Measurements from ENCODE around the gene TBX21. TPM values are rescaled to one million over a fixed set of nuclear protein-coding genes. Genes with fewer than 3 reads are reported as not detected.
"Not testable (repeated sequence)": the region's sequence is repeated elsewhere in the genome, so short reads cannot be mapped to it uniquely, and the experiment has no call there.

TBX21 gene
- total RNA-seq, 3 donors from 2014 or later: 0.33 to 1.8 (median 1.0) TPM

DNA sequence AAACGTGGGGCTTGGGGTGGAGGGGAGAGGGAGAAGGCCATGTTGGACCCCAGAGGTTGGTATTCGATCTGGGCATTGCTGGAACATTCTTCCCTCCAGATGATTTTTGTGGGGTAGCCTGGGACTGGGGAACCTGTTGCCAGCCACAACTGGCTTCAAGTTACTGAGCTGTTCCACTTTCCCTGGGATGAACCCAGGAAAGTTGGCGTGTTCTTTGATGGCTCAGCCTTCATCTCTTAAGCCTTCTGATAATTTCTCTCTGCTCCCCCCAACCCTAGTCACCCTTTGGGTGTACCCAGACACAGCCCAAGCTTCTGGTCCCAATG lies 2.1 kb downstream of the TBX21 start:
- Histone ChIP-seq H3K4me3 (peak overlapping the region in 1 of 3 donors; percentile 11), H3K27me3 (peaks cover 5 to 45% of the 10 kb centered on the region in 2 donors), H3K36me3 (no peaks in the 10 kb centered on the region), H3K4me1 (peaks cover 0 to 7% of the 10 kb centered on the region in 2 donors), H3K27ac (no peak overlapping the region), H3K9me3 (no peaks in the 10 kb centered on the region)
- no peak for DNase-seq (ENCODE audit: low spot score in 2 of 2)
- intact Hi-C loops (cut with DNase I; ENCODE audit: low total_unique reads): loop anchor here (5.0 kb wide), 1 partner anchor 1783 kb away; no protein-coding TSS in a partner anchor
- TF ChIP-seq, protein P1, sequence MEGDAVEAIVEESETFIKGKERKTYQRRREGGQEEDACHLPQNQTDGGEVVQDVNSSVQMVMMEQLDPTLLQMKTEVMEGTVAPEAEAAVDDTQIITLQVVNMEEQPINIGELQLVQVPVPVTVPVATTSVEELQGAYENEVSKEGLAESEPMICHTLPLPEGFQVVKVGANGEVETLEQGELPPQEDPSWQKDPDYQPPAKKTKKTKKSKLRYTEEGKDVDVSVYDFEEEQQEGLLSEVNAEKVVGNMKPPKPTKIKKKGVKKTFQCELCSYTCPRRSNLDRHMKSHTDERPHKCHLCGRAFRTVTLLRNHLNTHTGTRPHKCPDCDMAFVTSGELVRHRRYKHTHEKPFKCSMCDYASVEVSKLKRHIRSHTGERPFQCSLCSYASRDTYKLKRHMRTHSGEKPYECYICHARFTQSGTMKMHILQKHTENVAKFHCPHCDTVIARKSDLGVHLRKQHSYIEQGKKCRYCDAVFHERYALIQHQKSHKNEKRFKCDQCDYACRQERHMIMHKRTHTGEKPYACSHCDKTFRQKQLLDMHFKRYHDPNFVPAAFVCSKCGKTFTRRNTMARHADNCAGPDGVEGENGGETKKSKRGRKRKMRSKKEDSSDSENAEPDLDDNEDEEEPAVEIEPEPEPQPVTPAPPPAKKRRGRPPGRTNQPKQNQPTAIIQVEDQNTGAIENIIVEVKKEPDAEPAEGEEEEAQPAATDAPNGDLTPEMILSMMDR (IDR thresholded peaks at IDR 0.05): no peak
- TF ChIP-seq POLR2A (IDR thresholded peaks at IDR 0.05): no peak
- TF ChIP-seq POLR2AphosphoS5 (IDR thresholded peaks at IDR 0.05): no peak

DNA sequence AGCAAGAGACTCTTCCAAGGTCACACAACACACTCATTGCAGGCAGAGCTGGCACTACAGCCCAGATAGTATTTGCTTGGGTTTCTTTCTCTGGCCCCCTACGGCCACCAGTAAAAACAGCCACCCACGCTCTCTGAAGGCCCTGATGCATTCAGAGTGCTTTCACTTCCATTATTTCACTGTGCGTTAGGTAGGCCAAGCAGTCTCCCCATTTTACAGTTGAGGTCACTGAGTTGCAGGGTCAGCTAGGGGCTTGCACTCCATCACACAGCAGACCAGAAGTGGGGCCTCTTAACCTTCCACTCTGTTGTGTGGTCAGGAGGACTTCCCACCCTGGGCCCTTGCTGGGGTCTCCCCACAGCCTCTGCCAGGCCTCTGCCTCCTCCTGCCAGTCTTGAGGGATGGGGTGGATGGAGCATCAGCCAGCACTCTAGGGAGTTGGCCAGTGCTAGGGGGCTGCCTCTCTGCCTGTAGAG lies 2.5 kb downstream of the TBX21 start:
- Histone ChIP-seq H3K36me3 (no peaks in the 10 kb centered on the region), H3K4me3 (no peak overlapping the region), H3K4me1 (peaks cover 0 to 7% of the 10 kb centered on the region in 2 donors), H3K27ac (no peak overlapping the region), H3K9me3 (no peaks in the 10 kb centered on the region), H3K27me3 (peaks cover 5 to 43% of the 10 kb centered on the region in 2 donors)
- TF ChIP-seq POLR2AphosphoS5 (IDR thresholded peaks at IDR 0.05) (no peak), POLR2A (IDR thresholded peaks at IDR 0.05) (no peak)
- TF ChIP-seq, protein P1 (IDR thresholded peaks at IDR 0.05): no peak
- intact Hi-C loops (cut with DNase I; ENCODE audit: low total_unique reads): loop anchor here (5.0 kb wide), 1 partner anchor 1783 kb away; no protein-coding TSS in a partner anchor
- peak in 1 of 2 donors; percentile 10 for DNase-seq (ENCODE audit: low spot score in 2 of 2)

DNA sequence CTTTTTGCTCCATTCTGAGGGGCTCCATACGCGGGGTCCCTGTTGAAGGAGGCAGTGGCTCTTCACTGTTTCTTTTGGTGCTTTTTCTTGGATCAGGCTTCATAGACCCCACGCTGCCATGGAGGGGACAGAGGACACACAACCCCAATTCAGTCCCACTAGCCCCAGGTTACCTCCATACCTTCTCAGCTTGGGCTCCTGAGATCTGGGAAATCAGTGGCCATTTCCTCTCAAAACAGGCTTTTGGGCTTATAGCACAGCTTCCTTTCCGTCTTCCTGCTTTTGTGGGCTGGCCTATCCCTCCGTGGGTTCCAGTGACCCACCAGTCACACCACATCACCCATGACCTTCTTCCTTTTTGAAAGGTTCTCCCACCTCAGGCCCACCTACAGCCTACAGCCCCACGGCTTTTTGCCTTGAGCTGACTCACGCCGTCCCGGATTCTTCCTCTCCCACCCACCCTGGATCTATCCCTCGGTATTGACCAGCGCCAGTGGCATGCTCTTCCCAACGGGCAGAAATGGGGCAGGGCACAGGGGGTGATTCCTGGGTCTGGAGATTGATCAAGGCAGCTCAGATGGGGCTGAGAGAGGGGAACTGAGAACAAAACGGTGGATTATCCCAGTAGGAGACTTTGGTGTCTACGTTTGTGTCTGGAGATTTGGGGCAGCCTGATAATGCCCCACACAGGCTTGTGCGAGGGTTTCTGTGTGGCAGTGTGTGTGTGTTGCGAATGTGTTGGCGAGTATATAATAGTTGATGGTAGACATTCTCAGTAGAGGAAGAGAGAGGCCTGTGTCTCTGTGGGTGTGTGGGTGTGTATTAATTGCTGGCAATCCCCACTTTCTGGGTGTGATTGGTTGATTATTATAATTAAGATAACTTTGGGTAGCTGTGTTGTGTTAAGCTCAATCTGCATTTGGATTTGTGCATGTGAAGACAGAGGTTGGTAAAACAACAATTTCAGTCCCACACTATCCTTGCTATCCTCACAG lies 3.8 kb downstream of the TBX21 start:
- TF ChIP-seq, protein P1 (IDR thresholded peaks at IDR 0.05): no peak
- TF ChIP-seq POLR2AphosphoS5 (IDR thresholded peaks at IDR 0.05): no peak
- intact Hi-C loops (cut with DNase I; ENCODE audit: low total_unique reads): loop anchor here (5.0 kb wide), 1 partner anchor 1784 kb away; no protein-coding TSS in a partner anchor
- Histone ChIP-seq H3K36me3 (no peaks in the 10 kb centered on the region), H3K27me3 (peaks cover 5 to 31% of the 10 kb centered on the region in 2 donors), H3K4me3 (no peak overlapping the region), H3K4me1 (peaks cover 0 to 7% of the 10 kb centered on the region in 2 donors), H3K27ac (no peak overlapping the region), H3K9me3 (no peaks in the 10 kb centered on the region)
- DNase-seq (ENCODE audit: low spot score in 2 of 2): peak in 1 of 2 donors; percentile 39

- Histone ChIP-seq H3K9me3 (no peaks in the 10 kb centered on the region), H3K36me3 (no peaks in the 10 kb centered on the region), H3K4me3 (no peak overlapping the region), H3K27ac (no peak overlapping the region), H3K4me1 (peaks cover 0 to 6% of the 10 kb centered on the region in 2 donors), H3K27me3 (peaks cover 0 to 23% of the 10 kb centered on the region in 2 donors)
- DNase-seq (ENCODE audit: low spot score in 2 of 2): no peak
- intact Hi-C loops (cut with DNase I; ENCODE audit: low total_unique reads): loop anchor here (5.0 kb wide), 1 partner anchor 1786 kb away; no protein-coding TSS in a partner anchor
- TF ChIP-seq POLR2AphosphoS5 (IDR thresholded peaks at IDR 0.05) (no peak), POLR2A (IDR thresholded peaks at IDR 0.05) (no peak)
- TF ChIP-seq, protein P1 (IDR thresholded peaks at IDR 0.05): no peak
Measured at GRCh38 chr17:47738178-47738577, 5.1 kb downstream of the TBX21 start.

DNA sequence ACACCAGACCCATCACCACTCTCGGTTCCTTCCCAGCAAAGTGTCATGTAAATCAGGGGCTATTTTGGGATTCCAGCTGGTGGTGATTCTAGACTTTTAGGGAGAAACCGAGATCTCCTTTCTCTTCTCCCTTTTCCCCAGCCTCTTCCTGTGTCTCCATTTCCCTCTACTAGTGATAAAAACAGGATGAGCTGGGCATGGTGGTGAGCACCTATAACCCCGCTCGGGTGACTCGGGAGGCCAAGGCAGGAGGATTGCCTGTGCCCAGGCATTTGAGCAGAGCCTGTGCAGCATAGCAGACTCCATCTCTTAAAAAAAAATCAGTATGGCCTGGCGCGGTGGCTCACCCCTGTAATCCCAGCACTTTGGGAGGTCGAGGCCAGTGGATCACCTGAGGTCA lies 6.1 kb downstream of the TBX21 start:
- TF ChIP-seq POLR2A (IDR thresholded peaks at IDR 0.05) (no peak), POLR2AphosphoS5 (IDR thresholded peaks at IDR 0.05) (no peak)
- TF ChIP-seq, protein P1 (IDR thresholded peaks at IDR 0.05): no peak
- DNase-seq (ENCODE audit: low spot score in 2 of 2): no peak
- Histone ChIP-seq H3K27me3 (peaks cover 0 to 23% of the 10 kb centered on the region in 2 donors), H3K4me3 (no peak overlapping the region), H3K27ac (no peak overlapping the region), H3K4me1 (no peaks in the 10 kb centered on the region), H3K9me3 (no peaks in the 10 kb centered on the region), H3K36me3 (no peaks in the 10 kb centered on the region)
- intact Hi-C loops (cut with DNase I; ENCODE audit: low total_unique reads): loop anchor here (5.0 kb wide), 1 partner anchor 1787 kb away; no protein-coding TSS in a partner anchor

DNA sequence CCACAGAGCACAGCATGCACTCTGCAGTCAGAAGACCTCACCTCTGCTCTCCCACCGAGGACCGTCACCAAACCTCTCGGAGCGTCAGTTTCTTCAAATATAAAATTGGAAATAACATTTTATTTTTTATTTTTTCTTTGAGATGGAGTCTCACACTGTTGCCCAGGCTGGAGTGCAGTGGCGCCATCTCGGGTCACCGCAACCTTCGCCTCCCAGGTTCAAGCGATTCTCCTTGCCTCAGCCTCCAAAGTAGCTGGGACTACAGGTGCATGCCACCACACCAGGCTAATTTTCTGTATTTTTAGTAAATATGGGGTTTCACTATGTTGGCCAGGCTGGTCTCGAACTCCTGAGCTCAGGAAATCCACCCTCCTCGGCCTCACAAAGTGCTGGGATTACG lies 6.9 kb downstream of the TBX21 start:
- H3K4me1 ChIP-seq, H3K27ac ChIP-seq, H3K36me3 ChIP-seq, H3K4me3 ChIP-seq, H3K9me3 ChIP-seq: not testable (repeated sequence)
- intact Hi-C loops (cut with DNase I; ENCODE audit: low total_unique reads): loop anchor here (5.0 kb wide), 1 partner anchor 1788 kb away; no protein-coding TSS in a partner anchor
- H3K27me3 ChIP-seq: peaks cover 0 to 25% of the 10 kb centered on the region in 2 donors
- DNase-seq (ENCODE audit: low spot score in 2 of 2): peak in 1 of 2 donors; percentile 3

All from breast epithelium (tissue), 4 donors.